Prostate gland (tissue), 2 donors: ENCODE results near the gene TNRC6C.

Source experiments
- CTCF ChIP-seq, 4 experiments: fragments of 200-600 bp in 2 of 4; fragments of 450-650 bp in 2 of 4; sonication (generic) in 2 of 4; IDR thresholded peaks; 1 replicate in 3 of 4; 2 replicates in 1 of 4; pipeline ENCODE4 v1.5.1; 2016 to 2019; ENCODE audit warnings: antibody characterized with exemption in 4 of 4, mild to moderate bottlenecking in 2 of 4, moderate library complexity in 2 of 4
- POLR2A ChIP-seq: fragments of 450-650 bp; IDR thresholded peaks from one replicate; pipeline ENCODE4 v1.6.1; 2016; ENCODE audit warnings: antibody characterized with exemption, mild to moderate bottlenecking
- POLR2AphosphoS5 ChIP-seq: sonication (generic); formaldehyde crosslinking; IDR thresholded peaks from one replicate; pipeline ENCODE4 v1.6.1; 2017; ENCODE audit warnings: antibody characterized with exemption

- no peak for TF ChIP-seq CTCF (IDR thresholded peaks at IDR 0.05)
- TF ChIP-seq POLR2AphosphoS5, result no peak
- no peak for TF ChIP-seq POLR2A
Measured at GRCh38 chr17:78029697-78030096, 71.2 kb downstream of the TNRC6C start.
